Measurements from ENCODE around the gene GALK2.

GALK2 gene

GRCh38 chr15:49169880-49170597, at the start of gene GALK2:
Gene GALK2 (plus strand): TSS chr15:49170247. CDS start chr15:49170323, 76 bp downstream.
- peak; percentile 89 for DNase-seq

GRCh38 chr15:49120832-49121231, 49.2 kb upstream of the GALK2 start:
- no peak for DNase-seq

DNA sequence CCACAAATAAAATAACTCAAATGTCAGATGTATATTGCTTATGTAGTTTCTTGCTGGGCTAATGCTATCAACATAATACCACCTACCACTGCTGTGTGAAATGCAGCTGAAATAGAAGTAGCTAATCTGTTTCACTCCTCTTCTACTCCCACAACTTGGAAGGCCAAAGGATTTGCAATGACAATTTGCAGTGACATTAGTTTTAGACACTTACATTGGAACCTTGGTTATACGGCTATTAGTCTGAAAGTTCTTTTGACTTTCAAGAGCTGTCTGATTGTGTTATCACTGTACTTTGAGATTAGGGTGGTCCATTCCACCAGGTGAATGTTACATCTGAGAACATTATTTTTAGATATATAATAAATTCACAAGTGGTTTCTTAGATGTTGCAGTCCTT, 48.1 kb upstream of the GALK2 start:
- DNase-seq: no peak

DNA sequence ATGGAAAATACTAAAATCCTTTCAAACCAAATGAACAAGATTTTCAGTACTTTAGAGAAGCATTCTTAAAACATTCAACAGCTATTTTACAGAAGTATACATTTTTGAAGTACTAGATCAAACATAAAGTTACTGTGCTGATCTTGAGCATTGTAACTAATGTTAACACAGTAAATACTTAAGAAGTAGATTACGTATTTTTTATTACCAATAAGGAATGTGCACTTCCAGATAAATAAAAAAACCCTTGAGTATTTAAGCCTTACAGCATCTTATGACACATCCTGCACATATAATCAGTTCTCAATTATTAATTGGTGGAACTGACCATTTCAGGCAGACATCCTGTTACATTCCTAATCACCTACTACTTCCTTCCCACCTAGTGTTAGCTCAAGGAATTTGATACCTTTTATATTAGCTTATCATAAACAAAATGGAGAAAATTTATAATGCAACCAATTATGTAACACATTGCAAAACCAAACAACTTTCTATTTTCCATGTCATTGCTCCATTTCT, 47.4 kb upstream of the GALK2 start:
- DNase-seq: no peak

GRCh38 chr15:49124371-49124770, 45.7 kb upstream of the GALK2 start:
- DNase-seq: no peak

GRCh38 chr15:49131403-49131802, 38.6 kb upstream of the GALK2 start:
- DNase-seq: no peak

- DNase-seq: no peak
Observed at GRCh38 chr15:49134683-49135341, 35.2 kb upstream of the GALK2 start.

GRCh38 chr15:49135342-49135857, 34.6 kb upstream of the GALK2 start:
- DNase-seq: no peak

DNA sequence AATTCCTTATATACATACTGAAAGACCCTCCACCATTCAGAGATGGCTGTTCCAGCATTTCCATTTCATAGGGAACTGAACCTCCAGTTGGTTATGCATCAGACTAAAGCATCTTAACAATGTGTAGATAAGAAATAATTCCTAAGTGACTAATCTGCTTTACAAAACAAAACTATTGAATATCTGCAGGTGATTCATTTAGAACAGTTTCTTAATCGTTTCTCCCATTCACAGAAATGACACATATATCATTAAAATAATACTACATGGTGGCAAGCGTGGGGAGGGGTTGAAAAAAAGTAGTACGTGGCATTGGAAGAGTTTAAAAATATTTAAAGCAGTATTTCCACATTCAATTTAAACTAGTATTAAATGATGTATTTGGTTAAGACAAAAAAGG, 34.1 kb upstream of the GALK2 start:
- DNase-seq: no peak

DNA sequence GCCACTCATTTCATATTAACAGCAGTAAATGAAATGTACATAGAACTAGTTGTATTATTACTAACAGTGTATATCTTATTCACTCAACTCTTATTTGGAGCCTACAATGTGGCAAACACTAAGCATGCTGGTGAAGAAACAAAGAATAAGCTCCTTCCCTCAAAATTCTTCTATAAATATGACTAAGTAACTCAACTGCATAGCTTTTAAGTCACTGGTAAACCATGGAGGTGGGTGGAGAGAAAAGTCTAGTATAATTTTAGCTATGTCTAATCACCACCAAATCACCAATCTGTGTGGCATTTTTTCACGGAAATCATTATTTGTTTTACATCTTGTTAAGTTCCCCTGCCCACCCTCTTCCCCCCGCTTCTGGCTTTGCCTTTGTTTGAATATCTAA, 32.2 kb upstream of the GALK2 start:
- DNase-seq: no peak

DNA sequence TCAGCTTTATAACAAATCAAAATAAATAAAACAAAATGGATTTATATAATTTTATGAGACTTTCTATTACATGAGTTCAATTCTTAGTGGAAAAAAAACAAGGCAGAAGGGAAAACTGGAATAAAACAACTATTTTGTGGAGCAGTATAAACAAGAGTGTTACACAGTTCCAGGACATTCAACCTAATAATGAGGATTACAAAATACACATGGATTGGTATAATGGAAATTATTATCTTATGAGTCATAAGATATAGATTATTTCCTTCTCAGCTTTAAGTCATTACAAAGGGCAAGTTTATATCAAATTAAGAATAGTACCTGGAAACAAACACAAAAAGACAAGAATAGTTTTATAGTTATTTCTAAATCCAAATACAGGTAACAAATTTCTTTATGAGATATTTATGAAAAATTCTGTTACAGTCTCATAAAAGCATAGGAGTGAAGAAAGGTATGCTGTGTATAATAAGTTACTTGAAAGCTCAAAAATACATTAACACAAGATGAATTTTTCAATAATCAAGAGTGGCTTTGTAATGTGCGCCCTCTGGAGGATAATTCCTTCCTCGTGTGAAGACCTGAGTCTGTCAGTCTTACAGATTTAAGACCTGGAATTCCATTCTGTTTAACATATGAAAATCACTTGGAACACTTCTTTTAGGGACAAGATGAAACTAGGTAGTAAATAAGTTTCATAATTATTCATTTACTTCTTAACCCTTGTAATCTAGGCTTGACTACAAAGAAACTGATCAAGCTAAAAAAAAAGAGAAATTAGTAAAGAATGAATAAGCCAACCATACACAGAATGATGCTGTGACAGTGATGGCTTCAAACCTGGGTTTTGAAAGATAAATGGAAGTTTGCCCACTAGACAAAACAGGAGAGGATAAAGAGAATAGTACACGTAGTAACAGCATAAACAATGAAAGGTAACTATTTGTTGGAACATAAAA, 24.1 kb upstream of the GALK2 start:
- peak; percentile 23 for DNase-seq

- DNase-seq: no peak
Observed at GRCh38 chr15:49148298-49148697, 21.7 kb upstream of the GALK2 start.

- DNase-seq: no peak
Observed at GRCh38 chr15:49148727-49149126, 21.3 kb upstream of the GALK2 start.

GRCh38 chr15:49151831-49152230, 18.2 kb upstream of the GALK2 start:
- DNase-seq: no peak

GRCh38 chr15:49152552-49153312, 17.3 kb upstream of the GALK2 start:
- no peak for DNase-seq

- DNase-seq: no peak
Observed at GRCh38 chr15:49154359-49154758, 15.7 kb upstream of the GALK2 start.

GRCh38 chr15:49154799-49155109, 15.3 kb upstream of the GALK2 start:
- DNase-seq: no peak

DNA sequence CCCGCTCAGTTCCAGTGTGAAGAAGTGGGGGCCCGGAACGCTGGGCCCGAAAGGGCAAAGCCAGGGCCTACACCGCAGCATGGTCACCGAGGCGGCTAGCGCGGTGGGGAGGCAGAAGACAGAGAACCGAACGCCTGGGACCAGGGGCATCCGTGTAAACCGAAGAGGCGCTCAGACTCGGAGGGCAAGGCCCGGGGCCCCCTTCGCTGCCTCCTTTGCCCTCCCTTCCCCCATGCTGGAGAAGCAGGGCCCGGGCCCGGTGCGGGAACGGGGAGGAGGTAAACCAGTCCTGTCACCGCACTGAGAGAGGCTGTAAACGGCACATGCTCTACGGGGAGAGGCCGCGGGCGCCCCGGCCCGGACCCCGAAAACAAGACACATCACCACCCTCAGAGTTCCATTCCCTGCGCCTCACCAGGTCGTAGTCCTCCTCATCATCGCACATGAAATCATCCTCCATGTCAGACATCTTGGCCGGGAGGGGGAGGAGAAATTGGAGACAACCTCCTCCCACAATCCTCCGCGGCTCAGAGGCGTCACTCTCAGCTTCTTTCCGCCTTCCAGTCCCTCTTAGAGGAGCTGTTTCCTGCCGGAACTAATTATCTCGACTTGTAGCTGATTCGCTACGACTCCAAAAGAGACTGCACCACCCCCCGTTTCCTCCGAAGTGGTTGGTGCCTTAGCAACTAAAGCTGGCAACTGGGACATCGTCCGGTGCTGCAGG, 14.8 kb upstream of the GALK2 start, which contains the start of gene COPS2:
COPS2 (minus strand) TSS at position 490 of the 724 bp plus-strand sequence; CDS start at position 469, 21 bp downstream.
- DNase-seq: peak; percentile 95

DNA sequence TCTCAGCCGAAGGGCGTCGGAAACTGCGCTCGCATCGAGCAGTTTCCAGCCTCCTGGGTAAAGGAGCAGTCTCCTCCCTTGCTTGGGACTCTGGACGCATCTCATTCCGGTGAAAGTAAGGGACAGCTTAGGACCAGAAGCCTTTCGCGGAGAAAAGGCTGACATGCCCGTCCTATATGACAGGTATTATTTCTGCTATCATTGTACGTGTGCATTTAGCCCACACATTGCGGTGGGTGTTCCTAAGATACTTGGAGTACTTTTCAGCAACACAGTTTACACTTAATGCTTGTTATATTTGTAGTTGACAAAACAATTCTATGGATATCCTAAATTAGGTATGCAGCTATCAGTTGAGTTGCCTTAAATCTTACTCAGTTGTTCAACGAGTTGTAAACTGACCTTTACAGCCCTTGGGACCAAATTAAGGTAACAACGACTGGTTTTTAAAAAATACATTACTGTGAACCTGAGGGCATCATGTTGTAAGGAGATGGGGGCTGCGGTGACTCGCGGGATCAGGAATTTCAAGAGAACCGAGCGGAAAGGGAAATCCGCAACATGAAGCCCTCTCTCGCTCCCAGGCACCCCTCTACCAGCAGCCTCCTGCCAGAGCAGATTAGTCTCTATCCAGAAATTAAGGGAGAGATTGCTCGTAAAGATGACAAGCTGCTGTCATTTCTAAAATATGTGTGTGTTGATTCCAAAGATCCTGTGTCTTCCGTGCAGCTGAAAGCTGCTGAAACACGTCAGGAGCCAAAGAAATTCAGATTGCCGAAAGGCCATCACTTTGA, 14.0 kb upstream of the GALK2 start:
- no peak for DNase-seq

- DNase-seq: no peak
Observed at GRCh38 chr15:49163678-49164077, 6.4 kb upstream of the GALK2 start.

GRCh38 chr15:49164865-49165264, 5.2 kb upstream of the GALK2 start:
- DNase-seq: no peak

Data from activated CD4-positive, alpha-beta T cell treated with anti-CD3 and anti-CD28 coated beads for 48 hours (primary cell).